ENCODE data around the gene IVD.

DNA sequence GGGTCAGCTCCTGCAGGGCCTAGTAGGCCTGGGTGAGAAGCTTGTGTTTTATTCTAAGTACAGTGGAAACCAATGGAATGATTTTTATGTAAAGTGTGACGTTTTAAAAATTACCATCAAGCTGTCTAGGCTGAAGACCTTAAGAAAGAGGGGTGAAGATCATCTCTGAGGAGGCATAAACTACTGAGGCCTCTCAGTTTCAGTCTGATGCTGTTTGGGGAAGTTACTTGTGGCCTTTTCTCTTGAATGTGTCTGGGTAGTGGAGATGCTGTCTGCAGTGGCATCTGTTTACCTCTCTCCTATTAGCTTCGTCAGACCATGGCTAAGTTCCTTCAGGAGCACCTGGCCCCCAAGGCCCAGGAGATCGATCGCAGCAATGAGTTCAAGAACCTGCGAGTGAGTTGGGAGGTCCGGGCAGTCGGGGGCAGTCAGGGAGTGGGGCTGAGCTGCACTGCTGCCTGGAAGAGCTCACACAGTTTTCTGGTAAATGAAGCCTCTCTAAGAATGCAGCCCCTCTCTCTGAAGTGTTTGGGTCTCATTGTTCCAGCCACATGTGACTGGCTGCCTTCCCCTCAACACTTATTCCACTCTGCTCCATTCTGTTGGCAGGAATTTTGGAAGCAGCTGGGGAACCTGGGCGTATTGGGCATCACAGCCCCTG, 1.9 kb downstream of the IVD start:
- no peak for TF ChIP-seq MAX (CRISPR knock-in tag; IDR thresholded peaks at IDR 0.05)
- no peak for TF ChIP-seq HNRNPLL (IDR thresholded peaks at IDR 0.05; ENCODE audit: low read depth, low read length, poor library complexity, severe bottlenecking)
- no peak for TF ChIP-seq ZC3H4 (CRISPR knock-in tag; IDR thresholded peaks at IDR 0.05; ENCODE audit: borderline replicate concordance)
- TF ChIP-seq ZNF282 (CRISPR knock-in tag; IDR thresholded peaks at IDR 0.05) = no peak
- TF ChIP-seq POLR2A (conservative IDR thresholded peaks at IDR 0.05) = no peak
- no peak for TF ChIP-seq MTA1 (IDR thresholded peaks at IDR 0.05; ENCODE audit: borderline replicate concordance)
- TF ChIP-seq IRF2 (CRISPR knock-in tag; IDR thresholded peaks at IDR 0.05) = no peak
- no peak for TF ChIP-seq EZH2 (IDR thresholded peaks at IDR 0.05; ENCODE audit: borderline replicate concordance, low read depth, low read length)
- no peak for TF ChIP-seq PPARD (CRISPR knock-in tag; IDR thresholded peaks at IDR 0.05)
- no peak for TF ChIP-seq EP300 (IDR thresholded peaks at IDR 0.05; ENCODE audit: low read length)
- TF ChIP-seq FOXJ3 (CRISPR knock-in tag; IDR thresholded peaks at IDR 0.05) = no peak
- TF ChIP-seq HDAC8 (tag; IDR thresholded peaks at IDR 0.05) = no peak
